ENCODE results near the gene PCBP3.

DNA sequence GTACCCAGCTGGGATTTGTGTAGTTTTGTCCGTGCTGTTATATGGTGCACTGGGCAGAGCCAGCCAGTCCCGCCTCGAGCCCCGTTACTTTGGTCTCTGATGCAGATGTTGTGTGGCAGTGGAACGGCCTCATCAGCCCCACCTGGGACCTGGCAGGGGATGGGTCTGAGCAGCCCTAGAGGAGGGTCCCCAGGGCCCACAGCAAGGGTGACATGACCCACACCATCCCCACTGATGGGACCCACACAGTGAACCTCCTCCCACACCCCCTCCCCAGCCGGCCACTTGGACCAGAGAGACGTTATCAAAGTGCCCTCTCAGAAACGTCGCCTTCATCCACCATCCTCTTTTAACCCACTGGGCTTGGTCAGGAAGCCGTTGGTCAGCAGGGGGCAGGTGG is 42.0 kb upstream of the PCBP3 start:
- TF ChIP-seq, protein P1, sequence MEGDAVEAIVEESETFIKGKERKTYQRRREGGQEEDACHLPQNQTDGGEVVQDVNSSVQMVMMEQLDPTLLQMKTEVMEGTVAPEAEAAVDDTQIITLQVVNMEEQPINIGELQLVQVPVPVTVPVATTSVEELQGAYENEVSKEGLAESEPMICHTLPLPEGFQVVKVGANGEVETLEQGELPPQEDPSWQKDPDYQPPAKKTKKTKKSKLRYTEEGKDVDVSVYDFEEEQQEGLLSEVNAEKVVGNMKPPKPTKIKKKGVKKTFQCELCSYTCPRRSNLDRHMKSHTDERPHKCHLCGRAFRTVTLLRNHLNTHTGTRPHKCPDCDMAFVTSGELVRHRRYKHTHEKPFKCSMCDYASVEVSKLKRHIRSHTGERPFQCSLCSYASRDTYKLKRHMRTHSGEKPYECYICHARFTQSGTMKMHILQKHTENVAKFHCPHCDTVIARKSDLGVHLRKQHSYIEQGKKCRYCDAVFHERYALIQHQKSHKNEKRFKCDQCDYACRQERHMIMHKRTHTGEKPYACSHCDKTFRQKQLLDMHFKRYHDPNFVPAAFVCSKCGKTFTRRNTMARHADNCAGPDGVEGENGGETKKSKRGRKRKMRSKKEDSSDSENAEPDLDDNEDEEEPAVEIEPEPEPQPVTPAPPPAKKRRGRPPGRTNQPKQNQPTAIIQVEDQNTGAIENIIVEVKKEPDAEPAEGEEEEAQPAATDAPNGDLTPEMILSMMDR (IDR thresholded peaks at IDR 0.05): no peak
- TF ChIP-seq ZFX (IDR thresholded peaks at IDR 0.05; ENCODE audit: borderline replicate concordance): no peak

Data from 22Rv1 (cell line).